HepG2 (cell line): ENCODE data around the gene WDR82. TPM values are rescaled to one million over a fixed set of nuclear protein-coding genes. Genes with fewer than 3 reads are reported as not detected.

Experiments
- ATAC-seq: fragments of 200-7000 bp; cut with Tn5 transposase; 3 replicates; pipeline ENCODE4 v1.9.1; 2020; ENCODE audit warnings: mild to moderate bottlenecking, moderate library complexity
- BruUV-seq: library from RNA; stranded (reverse); fragments of 400-500 nt; replicated peaks from 2 replicates; lab custom pipeline; 2021; lab: Mats Ljungman, UMichigan
- CTCF ChIA-PET: fragments of 300-600 bp; formaldehyde crosslinking; extraction: SDS; loops from one replicate; lab custom pipeline; 2021; ENCODE audit warnings: low total read pairs, inconsistent platforms, low intra/inter-chr PET ratio; lab: Yijun Ruan, JAX
- POLR2A ChIA-PET: fragments of 350-600 bp; sonication (Branson Sonifier 250); formaldehyde crosslinking; loops from one replicate; lab custom pipeline; 2020; ENCODE audit warnings: antibody characterized with exemption, inconsistent platforms; lab: Yijun Ruan, JAX
- DNase-seq: peaks from one replicate; pipeline ENCODE4 v3.0.0-alpha.2; 2015; ENCODE audit warnings: low spot score
- FAIRE-seq: peaks from 3 replicates; lab custom pipeline; 2011; peaks lifted over from hg19 to GRCh38; lab: Jason Lieb, UNC
- H2AFZ ChIP-seq: one replicate; pipeline ENCODE4 v1.6.1; 2011; ENCODE audit warnings: low read length, inconsistent platforms
- H3K27ac ChIP-seq: fragments of 300-600 bp; 3 replicates; pipeline ENCODE4 v1.8.0; 2011; ENCODE audit warnings: mixed run types, mild to moderate bottlenecking, mixed read lengths, low read length, inconsistent platforms; ENCODE audit not compliant: insufficient read depth; ENCODE audit errors: extremely low read length
- H3K27me3 ChIP-seq, 2 experiments: fragments of 200-600 bp in 1 of 2; 2 replicates in 1 of 2; 3 replicates in 1 of 2; pipeline versions ENCODE4 v1.6.0 to v1.8.0; 2011; ENCODE audit warnings: low read length in 2 of 2, mild to moderate bottlenecking in 2 of 2, moderate library complexity in 2 of 2, inconsistent platforms in 1 of 2; ENCODE audit not compliant: insufficient read depth in 2 of 2, control insufficient read depth in 1 of 2
- H3K36me3 ChIP-seq, 2 experiments: fragments of 200-600 bp in 1 of 2; replicated peaks in 1 of 2; 2 replicates in 1 of 2; 3 replicates in 1 of 2; pipeline versions ENCODE4 v1.5.1 to v1.8.0; 2011; ENCODE audit warnings: low read length in 2 of 2, inconsistent platforms in 1 of 2; ENCODE audit not compliant: insufficient read depth in 2 of 2, control insufficient read depth in 1 of 2
- H3K4me1 ChIP-seq: 2 replicates; pipeline ENCODE4 v1.5.1; 2012; ENCODE audit warnings: low read length, inconsistent platforms; ENCODE audit not compliant: insufficient read depth
- H3K4me2 ChIP-seq: 2 replicates; pipeline ENCODE4 v1.6.0; 2011; ENCODE audit warnings: low read depth, low read length, inconsistent platforms
- H3K4me3 ChIP-seq, 3 experiments: fragments of 200-600 bp in 1 of 3; sonication (generic), shearing (Covaris generic) in 1 of 3; replicated peaks in 1 of 3; 2 replicates each; pipeline ENCODE4 v1.5.1; 2011 to 2016; ENCODE audit warnings: low read length in 3 of 3, inconsistent platforms in 2 of 3, low read depth in 2 of 3, mild to moderate bottlenecking in 2 of 3, control low read depth in 1 of 3, mixed read lengths in 1 of 3; ENCODE audit not compliant: insufficient read depth in 1 of 3
- H3K79me2 ChIP-seq: one replicate; pipeline ENCODE4 v1.6.1; 2011; ENCODE audit warnings: low read length, inconsistent platforms; ENCODE audit not compliant: insufficient read depth
- H3K9ac ChIP-seq: 2 replicates; pipeline ENCODE4 v1.6.0; 2011; ENCODE audit warnings: mild to moderate bottlenecking, low read depth, low read length, inconsistent platforms; ENCODE audit not compliant: insufficient read depth
- H3K9me3 ChIP-seq: 2 replicates; pipeline ENCODE4 v1.5.1; 2012; ENCODE audit warnings: mild to moderate bottlenecking, low read length
- H4K20me1 ChIP-seq: 2 replicates; pipeline ENCODE4 v1.6.0; 2011; ENCODE audit warnings: inconsistent platforms, mild to moderate bottlenecking, low read length, moderate library complexity; ENCODE audit not compliant: insufficient read depth
- AKAP8 ChIP-seq: sonication (generic); formaldehyde crosslinking; IDR thresholded peaks from 2 replicates; pipeline ENCODE4 v1.5.1; 2020; ENCODE audit warnings: mild to moderate bottlenecking, missing genetic modification reagents
- GMEB2 ChIP-seq: IDR thresholded peaks from 2 replicates; pipeline ENCODE4 v1.6.1; 2016; ENCODE audit warnings: missing biosample characterization, missing genetic modification reagents, low read depth
- HOXA3 ChIP-seq: sonication (generic); formaldehyde crosslinking; IDR thresholded peaks from 2 replicates; pipeline ENCODE4 v1.5.0; 2020; ENCODE audit warnings: missing genetic modification reagents
- ISX ChIP-seq: sonication (generic); formaldehyde crosslinking; conservative IDR thresholded peaks from 2 replicates; pipeline ENCODE4 v1.5.0; 2020; ENCODE audit warnings: missing genetic modification reagents
- NBN ChIP-seq: fragments of 450-650 bp; conservative IDR thresholded peaks from 2 replicates; pipeline ENCODE4 v1.6.1; 2017
- ONECUT2 ChIP-seq: sonication (generic); formaldehyde crosslinking; IDR thresholded peaks from 2 replicates; pipeline ENCODE4 v1.4.0; 2020; ENCODE audit warnings: missing genetic modification reagents
- RBM22 ChIP-seq: fragments of 200-400 bp; formaldehyde crosslinking; optimal IDR thresholded peaks from 2 replicates; pipeline ENCODE3; 2017; ENCODE audit warnings: mild to moderate bottlenecking, low read length, moderate library complexity
- SMARCE1 ChIP-seq: fragments of 450-650 bp; IDR thresholded peaks from 2 replicates; pipeline ENCODE4 v1.6.1; 2017; ENCODE audit warnings: borderline replicate concordance
- SYNCRIP ChIP-seq: fragments of 200-400 bp; formaldehyde crosslinking; IDR thresholded peaks from 2 replicates; pipeline ENCODE4 v1.6.1; 2018; ENCODE audit warnings: mild to moderate bottlenecking, low read depth, low read length; ENCODE audit not compliant: insufficient read depth
- TFE3 ChIP-seq: IDR thresholded peaks from 2 replicates; pipeline ENCODE4 v1.6.1; 2016
- XBP1 ChIP-seq: sonication (generic); formaldehyde crosslinking; IDR thresholded peaks from 2 replicates; pipeline ENCODE4 v1.5.0; 2020; ENCODE audit warnings: missing genetic modification reagents
- ZC3H13 ChIP-seq: sonication (generic); formaldehyde crosslinking; IDR thresholded peaks from 2 replicates; pipeline ENCODE4 v1.8.1; 2023; ENCODE audit warnings: mild to moderate bottlenecking, missing genetic modification reagents, moderate library complexity
- ZNF232 ChIP-seq: sonication (generic); formaldehyde crosslinking; IDR thresholded peaks from 2 replicates; pipeline ENCODE4 v1.4.0; 2020; ENCODE audit warnings: missing genetic modification reagents, borderline replicate concordance
- ZNF234 ChIP-seq: sonication (generic); formaldehyde crosslinking; conservative IDR thresholded peaks from 2 replicates; pipeline ENCODE4 v1.5.1; 2020; ENCODE audit warnings: mild to moderate bottlenecking, missing genetic modification reagents
- ZNF430 ChIP-seq: sonication (generic); formaldehyde crosslinking; IDR thresholded peaks from 2 replicates; pipeline ENCODE4 v1.9.0; 2021; ENCODE audit warnings: mild to moderate bottlenecking, missing genetic modification reagents
- ZSCAN31 ChIP-seq: sonication (generic); formaldehyde crosslinking; IDR thresholded peaks from 2 replicates; pipeline ENCODE4 v1.5.0; 2020; ENCODE audit warnings: low read depth, mild to moderate bottlenecking, missing genetic modification reagents
- WGBS: methylation state at CpG from one replicate; pipeline ENCODE4 v1.1.6; 2017; ENCODE audit warnings: low lambda C conversion rate; 5-methylcytosine and 5-hydroxymethylcytosine counted together
- in situ Hi-C: cut with HindIII; loops from 2 replicates; pipeline ENCODE4 v1.10.0; 2017; ENCODE audit warnings: low pct_unique_long_range_greater_than_20kb; ENCODE audit not compliant: extremely low pct_ligation_motif_present
- intact Hi-C: fragments of 100-400 bp; cut with micrococcal nuclease; formaldehyde crosslinking; loops from one replicate; pipeline ENCODE4 v1.10.0; 2022; ENCODE audit not compliant: unreplicated experiment
- polyA plus RNA-seq, 8 experiments: library from polyadenylated mRNA; depleted of rRNA in 3 of 8; stranded (reverse) in 7 of 8; unstranded in 1 of 8; fragments of >200 nt; fragmentation: Illumina TruSeq in 4 of 8; extraction: Trizol in 4 of 8; gene quantifications; 2 replicates each; pipeline versions ENCODE4 v1.2.1 to v1.2.3, GENCODE V29; 2011 to 2016; ENCODE audit warnings: low read depth in 4 of 8, missing spikeins in 1 of 8, mixed read lengths in 1 of 8; ENCODE audit not compliant: insufficient read depth in 1 of 8
- total RNA-seq, 5 experiments: library from RNA; depleted of rRNA; stranded (reverse); fragments of >200 nt; fragmentation: Illumina TruSeq; extraction: Trizol; gene quantifications; 2 replicates each; pipeline ENCODE4 v1.2.3, GENCODE V29; 2016; ENCODE audit warnings: low read depth in 1 of 5
- TF ChIP-seq, protein P1 (sequence below): sonication (generic); formaldehyde crosslinking; IDR thresholded peaks from 2 replicates; pipeline ENCODE4 v1.4.0; 2020; ENCODE audit warnings: missing genetic modification reagents
- TF ChIP-seq, protein P2 (sequence below): sonication (generic); formaldehyde crosslinking; IDR thresholded peaks from 2 replicates; pipeline ENCODE4 v1.4.0; 2020; ENCODE audit warnings: mild to moderate bottlenecking, missing genetic modification reagents

The WDR82 gene
- total and polyA plus RNA-seq, 2 of the 13 experiments (the other 11 are each of a cell fraction or from before 2014, with no cell fraction given), result 39.1 to 59.5 TPM

GRCh38 chr3:52322466-52322865, 44.0 kb upstream of the WDR82 start (continued):
- no peak for TF ChIP-seq TFE3 (CRISPR knock-in tag)

DNA sequence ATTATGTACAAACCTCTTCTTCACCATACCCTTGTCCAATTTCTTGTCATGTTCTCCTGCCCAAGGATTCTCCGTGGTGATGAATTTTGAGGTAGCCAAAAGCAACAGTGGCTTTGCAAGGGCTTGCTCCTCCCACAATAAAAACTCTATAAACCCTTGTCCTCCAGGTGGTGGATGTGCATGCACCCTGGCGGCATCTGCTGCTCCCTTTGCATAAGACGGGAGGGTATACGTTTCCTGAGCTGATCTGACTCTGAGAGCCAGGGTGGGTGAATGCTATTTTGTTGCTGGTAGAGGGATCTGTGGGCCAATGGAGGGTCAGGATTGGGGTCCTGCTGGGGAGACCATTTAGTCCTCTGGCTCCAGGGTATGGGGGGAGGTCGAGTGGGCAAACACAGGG, 43.0 kb upstream of the WDR82 start:
- no peak overlapping the region for H3K4me2 ChIP-seq
- POLR2A ChIA-PET, result no interaction called here
- H2AFZ ChIP-seq, result no peak overlapping the region
- ATAC-seq, result no peak
- H3K4me1 ChIP-seq, result peaks cover 27% of the 10 kb centered on the region
- H3K9me3 ChIP-seq, result no peaks in the 10 kb centered on the region
- H3K4me3 ChIP-seq, result no peak overlapping the region
- no peaks in the 10 kb centered on the region for H4K20me1 ChIP-seq
- WGBS, result 74% methylated on average over 4 of the region's 5 CpGs
- intact Hi-C loops (no loop called here), in situ Hi-C loops (no loop called here)
- H3K79me2 ChIP-seq, result no peaks in the 10 kb centered on the region
- TF ChIP-seq XBP1 (no peak), SMARCE1 (no peak), ZNF232 (no peak), RBM22 (no peak), HOXA3 (no peak), ONECUT2 (CRISPR knock-in tag) (no peak), ZNF430 (CRISPR knock-in tag) (no peak), SYNCRIP (no peak), ZSCAN31 (CRISPR knock-in tag) (no peak), NBN (no peak), ISX (CRISPR knock-in tag) (no peak), AKAP8 (CRISPR knock-in tag) (no peak), GMEB2 (CRISPR knock-in tag) (no peak), ZNF234 (CRISPR knock-in tag) (no peak), ZC3H13 (CRISPR knock-in tag) (no peak)
- TF ChIP-seq, protein P1, sequence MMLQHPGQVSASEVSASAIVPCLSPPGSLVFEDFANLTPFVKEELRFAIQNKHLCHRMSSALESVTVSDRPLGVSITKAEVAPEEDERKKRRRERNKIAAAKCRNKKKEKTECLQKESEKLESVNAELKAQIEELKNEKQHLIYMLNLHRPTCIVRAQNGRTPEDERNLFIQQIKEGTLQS, result no peak
- TF ChIP-seq, protein P2, sequence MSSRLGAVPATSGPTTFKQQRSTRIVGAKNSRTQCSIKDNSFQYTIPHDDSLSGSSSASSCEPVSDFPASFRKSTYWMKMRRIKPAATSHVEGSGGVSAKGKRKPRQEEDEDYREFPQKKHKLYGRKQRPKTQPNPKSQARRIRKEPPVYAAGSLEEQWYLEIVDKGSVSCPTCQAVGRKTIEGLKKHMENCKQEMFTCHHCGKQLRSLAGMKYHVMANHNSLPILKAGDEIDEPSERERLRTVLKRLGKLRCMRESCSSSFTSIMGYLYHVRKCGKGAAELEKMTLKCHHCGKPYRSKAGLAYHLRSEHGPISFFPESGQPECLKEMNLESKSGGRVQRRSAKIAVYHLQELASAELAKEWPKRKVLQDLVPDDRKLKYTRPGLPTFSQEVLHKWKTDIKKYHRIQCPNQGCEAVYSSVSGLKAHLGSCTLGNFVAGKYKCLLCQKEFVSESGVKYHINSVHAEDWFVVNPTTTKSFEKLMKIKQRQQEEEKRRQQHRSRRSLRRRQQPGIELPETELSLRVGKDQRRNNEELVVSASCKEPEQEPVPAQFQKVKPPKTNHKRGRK (CRISPR knock-in tag), result no peak
- TF ChIP-seq, all 625 proteins: peak for 0
- no peaks in the 10 kb centered on the region for H3K27me3 ChIP-seq
- no peak for FAIRE-seq
- CTCF ChIA-PET, result no interaction called here
- no peak overlapping the region for H3K9ac ChIP-seq
- no peak overlapping the region for H3K27ac ChIP-seq
- no peak for DNase-seq
- BruUV-seq, result no TSS peak
- H3K36me3 ChIP-seq, result no peaks in the 10 kb centered on the region
